ENCODE results near the gene COL13A1. TPM values are rescaled to one million over a fixed set of nuclear protein-coding genes. Genes with fewer than 3 reads are reported as not detected.

COL13A1 gene
- total RNA-seq, 1 experiment from 2014 or later: 3.6 TPM

GRCh38 chr10:69766161-69766910 is 35.4 kb upstream of the COL13A1 start:
- H3K14ac ChIP-seq (ENCODE audit: insufficient read depth, low read length): no peak overlapping the region
- no peak for TF ChIP-seq CTCF (conservative IDR thresholded peaks at IDR 0.05)
- H3K27ac ChIP-seq (ENCODE audit: insufficient read length, low read depth, low read length): no peak overlapping the region
- H4K5ac ChIP-seq (ENCODE audit: insufficient read length, low read depth, low read length): no peak overlapping the region
- no CpG with 5 or more reads among the region's 10 CpGs for WGBS (ENCODE audit: extremely low coverage, insufficient read length, low lambda C conversion rate)
- H3K23ac ChIP-seq (ENCODE audit: insufficient read length, low read depth, low read length): no peak overlapping the region
- no peak overlapping the region for H3K18ac ChIP-seq (ENCODE audit: insufficient read length, low read depth, low read length)
- H3K4me1 ChIP-seq (ENCODE audit: insufficient read depth, low read length): peaks cover 6% of the 10 kb centered on the region; the same call in 1 of the 2 replicates
- H3T11ph ChIP-seq (ENCODE audit: low read length): no peak overlapping the region
- H2BK120ac ChIP-seq (ENCODE audit: low read depth, low read length, poor library complexity, severe bottlenecking): no peak overlapping the region
- H3K27me3 ChIP-seq (ENCODE audit: insufficient read depth, low read length): no peaks in the 10 kb centered on the region
- no peak overlapping the region for H3K4me2 ChIP-seq (ENCODE audit: insufficient read depth, insufficient read length, low read length)
- no peak overlapping the region for H2BK12ac ChIP-seq (ENCODE audit: insufficient read length, low read depth, low read length)
- no peak overlapping the region for H2BK20ac ChIP-seq (ENCODE audit: low read depth, low read length, poor library complexity, severe bottlenecking)
- Mint-ChIP-seq H3K36me3 (ENCODE audit: insufficient read depth in 1 of 3, low read depth in 3 of 3) (no peaks in the 10 kb centered on the region), H3K4me1 (peaks cover 18 to 19% of the 10 kb centered on the region in 2 experiments), H3K27me3 (ENCODE audit: low read depth) (peaks cover 15% of the 10 kb centered on the region), H3K4me3 (no peak overlapping the region), H3K9me3 (no peaks in the 10 kb centered on the region), H3K27ac (no peak overlapping the region)
- H3K23me2 ChIP-seq (ENCODE audit: insufficient read length, low read depth, low read length, poor library complexity, severe bottlenecking): no peaks in the 10 kb centered on the region
- H3K79me1 ChIP-seq (ENCODE audit: insufficient read depth, low read depth, low read length, poor library complexity, severe bottlenecking): no peaks in the 10 kb centered on the region
- H2AFZ ChIP-seq (ENCODE audit: low read length): no peak overlapping the region
- no peak overlapping the region for H3K56ac ChIP-seq (ENCODE audit: insufficient read length, low read depth, low read length)
- no peak overlapping the region for H3K4ac ChIP-seq (ENCODE audit: low read depth, low read length)
- no peaks in the 10 kb centered on the region for H3K9me3 ChIP-seq (ENCODE audit: control insufficient read depth, low read depth, low read length)
- no peak overlapping the region for H3K9ac ChIP-seq (ENCODE audit: extremely low read depth, insufficient read length, low read length)
- no peak overlapping the region for H2AK5ac ChIP-seq (ENCODE audit: insufficient read length, low read length)
- DNase-seq: no peak
- H4K8ac ChIP-seq (replicated peaks; ENCODE audit: insufficient read length, low read depth, low read length): no peak overlapping the region
- H4K91ac ChIP-seq (ENCODE audit: insufficient read length, low read depth, low read length): no peak overlapping the region
- H4K20me1 ChIP-seq (ENCODE audit: control insufficient read depth, insufficient read depth, insufficient read length): peaks cover 2% of the 10 kb centered on the region
- H2BK15ac ChIP-seq (ENCODE audit: low read depth, low read length): no peak overlapping the region
- no peak overlapping the region for H2BK5ac ChIP-seq (ENCODE audit: insufficient read length, low read length)
- no peaks in the 10 kb centered on the region for H3K79me2 ChIP-seq (ENCODE audit: insufficient read depth, low read length)

All from H9 (cell line).